K562 (cell line): ENCODE measurements around the gene DAGLB.

Source experiments
- EHMT2 ChIP-seq: fragments of 450-650 bp; IDR thresholded peaks from 2 replicates; pipeline ENCODE4 v1.6.1; 2018; ENCODE audit warnings: antibody characterized with exemption
- ESRRA ChIP-seq: fragments of 450-650 bp; IDR thresholded peaks from 2 replicates; pipeline ENCODE4 v1.6.1; 2014; ENCODE audit warnings: low read depth, mild to moderate bottlenecking, moderate library complexity, borderline replicate concordance
- GATA2 ChIP-seq: sonication (generic); formaldehyde crosslinking; IDR thresholded peaks from 2 replicates; pipeline ENCODE4 v1.4.0; 2020; ENCODE audit warnings: mild to moderate bottlenecking, missing genetic modification reagents
- NFE2L1 ChIP-seq: fragments of 450-650 bp; IDR thresholded peaks from 2 replicates; pipeline ENCODE4 v1.6.1; 2016; ENCODE audit warnings: missing genetic modification characterization, low read depth, mild to moderate bottlenecking, missing compliant biosample characterization, moderate library complexity, borderline replicate concordance
- SREBF1 ChIP-seq: fragments of 150-350 bp; IDR thresholded peaks from 2 replicates; pipeline ENCODE4 v1.6.1; 2014; ENCODE audit warnings: antibody characterized with exemption, low read depth, low read length, borderline replicate concordance
- YY1 ChIP-seq, 3 experiments: IDR thresholded peaks; 2 replicates each; pipeline ENCODE4 v1.6.1; 2011; ENCODE audit warnings: low read length in 2 of 3, mild to moderate bottlenecking in 2 of 3, moderate library complexity in 2 of 3, borderline replicate concordance in 1 of 3, control low read depth in 1 of 3, low read depth in 1 of 3; ENCODE audit not compliant: insufficient read depth in 3 of 3, insufficient replicate concordance in 2 of 3, control insufficient read depth in 1 of 3, insufficient read length in 1 of 3; ENCODE audit errors: extremely low read depth in 1 of 3
- ZFX ChIP-seq: sonication (generic); formaldehyde crosslinking; IDR thresholded peaks from 2 replicates; pipeline ENCODE4 v1.8.0; 2022; ENCODE audit warnings: mild to moderate bottlenecking, missing genetic modification reagents, moderate library complexity
- ZNF274 ChIP-seq: IDR thresholded peaks from 2 replicates; pipeline ENCODE4 v1.6.1; 2011; ENCODE audit warnings: low read depth, mild to moderate bottlenecking, low read length, moderate library complexity, borderline replicate concordance
- ZNF561 ChIP-seq: fragments of 450-650 bp; formaldehyde crosslinking; conservative IDR thresholded peaks from 2 replicates; pipeline ENCODE4 v1.4.0; 2020; ENCODE audit warnings: mild to moderate bottlenecking, moderate library complexity
- TF ChIP-seq, protein P1 (sequence below): sonication (generic); formaldehyde crosslinking; IDR thresholded peaks from 2 replicates; pipeline ENCODE4 v1.8.0; 2023; ENCODE audit warnings: mild to moderate bottlenecking, missing genetic modification reagents
- TF ChIP-seq, protein P2 (sequence below): sonication (generic); formaldehyde crosslinking; IDR thresholded peaks from 2 replicates; pipeline ENCODE4 v1.8.1; 2023; ENCODE audit warnings: mild to moderate bottlenecking, missing genetic modification reagents, moderate library complexity

DNA sequence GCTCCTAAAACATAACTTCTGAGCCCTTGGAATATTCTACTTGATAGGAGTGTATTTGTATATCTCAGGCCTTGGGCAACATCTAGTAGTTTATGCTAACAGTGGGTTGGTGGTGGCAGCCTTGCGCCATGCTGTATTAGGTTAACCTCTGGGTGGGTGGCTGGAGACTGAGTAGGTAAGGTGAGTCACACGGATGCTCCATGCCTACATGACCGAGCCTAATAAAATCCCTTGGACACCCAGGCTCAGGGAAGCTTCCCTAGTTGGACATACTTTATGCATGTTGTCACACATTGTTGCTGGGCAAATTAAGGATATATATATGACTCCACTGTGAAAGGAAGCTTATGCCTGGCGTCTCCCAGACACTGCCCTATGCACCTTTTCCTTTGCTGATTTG, 6.0 kb upstream of the DAGLB start:
- TF ChIP-seq ESRRA = no peak
- TF ChIP-seq ZNF561 (CRISPR knock-in tag) = no peak
- TF ChIP-seq, protein P1, sequence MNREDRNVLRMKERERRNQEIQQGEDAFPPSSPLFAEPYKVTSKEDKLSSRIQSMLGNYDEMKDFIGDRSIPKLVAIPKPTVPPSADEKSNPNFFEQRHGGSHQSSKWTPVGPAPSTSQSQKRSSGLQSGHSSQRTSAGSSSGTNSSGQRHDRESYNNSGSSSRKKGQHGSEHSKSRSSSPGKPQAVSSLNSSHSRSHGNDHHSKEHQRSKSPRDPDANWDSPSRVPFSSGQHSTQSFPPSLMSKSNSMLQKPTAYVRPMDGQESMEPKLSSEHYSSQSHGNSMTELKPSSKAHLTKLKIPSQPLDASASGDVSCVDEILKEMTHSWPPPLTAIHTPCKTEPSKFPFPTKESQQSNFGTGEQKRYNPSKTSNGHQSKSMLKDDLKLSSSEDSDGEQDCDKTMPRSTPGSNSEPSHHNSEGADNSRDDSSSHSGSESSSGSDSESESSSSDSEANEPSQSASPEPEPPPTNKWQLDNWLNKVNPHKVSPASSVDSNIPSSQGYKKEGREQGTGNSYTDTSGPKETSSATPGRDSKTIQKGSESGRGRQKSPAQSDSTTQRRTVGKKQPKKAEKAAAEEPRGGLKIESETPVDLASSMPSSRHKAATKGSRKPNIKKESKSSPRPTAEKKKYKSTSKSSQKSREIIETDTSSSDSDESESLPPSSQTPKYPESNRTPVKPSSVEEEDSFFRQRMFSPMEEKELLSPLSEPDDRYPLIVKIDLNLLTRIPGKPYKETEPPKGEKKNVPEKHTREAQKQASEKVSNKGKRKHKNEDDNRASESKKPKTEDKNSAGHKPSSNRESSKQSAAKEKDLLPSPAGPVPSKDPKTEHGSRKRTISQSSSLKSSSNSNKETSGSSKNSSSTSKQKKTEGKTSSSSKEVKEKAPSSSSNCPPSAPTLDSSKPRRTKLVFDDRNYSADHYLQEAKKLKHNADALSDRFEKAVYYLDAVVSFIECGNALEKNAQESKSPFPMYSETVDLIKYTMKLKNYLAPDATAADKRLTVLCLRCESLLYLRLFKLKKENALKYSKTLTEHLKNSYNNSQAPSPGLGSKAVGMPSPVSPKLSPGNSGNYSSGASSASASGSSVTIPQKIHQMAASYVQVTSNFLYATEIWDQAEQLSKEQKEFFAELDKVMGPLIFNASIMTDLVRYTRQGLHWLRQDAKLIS (CRISPR knock-in tag) = no peak
- no peak for TF ChIP-seq ZFX
- no peak for TF ChIP-seq YY1 (IDR thresholded peaks at IDR 0.05; ENCODE audit: borderline replicate concordance in 1 of 3, control insufficient read depth in 1 of 3, extremely low read depth in 1 of 3, insufficient read depth in 3 of 3, insufficient read length in 1 of 3, insufficient replicate concordance in 2 of 3, low read depth in 1 of 3, low read length in 2 of 3)
- TF ChIP-seq, protein P2, sequence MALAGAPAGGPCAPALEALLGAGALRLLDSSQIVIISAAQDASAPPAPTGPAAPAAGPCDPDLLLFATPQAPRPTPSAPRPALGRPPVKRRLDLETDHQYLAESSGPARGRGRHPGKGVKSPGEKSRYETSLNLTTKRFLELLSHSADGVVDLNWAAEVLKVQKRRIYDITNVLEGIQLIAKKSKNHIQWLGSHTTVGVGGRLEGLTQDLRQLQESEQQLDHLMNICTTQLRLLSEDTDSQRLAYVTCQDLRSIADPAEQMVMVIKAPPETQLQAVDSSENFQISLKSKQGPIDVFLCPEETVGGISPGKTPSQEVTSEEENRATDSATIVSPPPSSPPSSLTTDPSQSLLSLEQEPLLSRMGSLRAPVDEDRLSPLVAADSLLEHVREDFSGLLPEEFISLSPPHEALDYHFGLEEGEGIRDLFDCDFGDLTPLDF (CRISPR knock-in tag) = no peak
- TF ChIP-seq EHMT2 = no peak
- TF ChIP-seq GATA2 = no peak
- TF ChIP-seq SREBF1 = no peak
- TF ChIP-seq NFE2L1 (tag) = no peak
- TF ChIP-seq ZNF274 = no peak
